ENCODE data around the gene GRWD1.

The GRWD1 gene

DNA sequence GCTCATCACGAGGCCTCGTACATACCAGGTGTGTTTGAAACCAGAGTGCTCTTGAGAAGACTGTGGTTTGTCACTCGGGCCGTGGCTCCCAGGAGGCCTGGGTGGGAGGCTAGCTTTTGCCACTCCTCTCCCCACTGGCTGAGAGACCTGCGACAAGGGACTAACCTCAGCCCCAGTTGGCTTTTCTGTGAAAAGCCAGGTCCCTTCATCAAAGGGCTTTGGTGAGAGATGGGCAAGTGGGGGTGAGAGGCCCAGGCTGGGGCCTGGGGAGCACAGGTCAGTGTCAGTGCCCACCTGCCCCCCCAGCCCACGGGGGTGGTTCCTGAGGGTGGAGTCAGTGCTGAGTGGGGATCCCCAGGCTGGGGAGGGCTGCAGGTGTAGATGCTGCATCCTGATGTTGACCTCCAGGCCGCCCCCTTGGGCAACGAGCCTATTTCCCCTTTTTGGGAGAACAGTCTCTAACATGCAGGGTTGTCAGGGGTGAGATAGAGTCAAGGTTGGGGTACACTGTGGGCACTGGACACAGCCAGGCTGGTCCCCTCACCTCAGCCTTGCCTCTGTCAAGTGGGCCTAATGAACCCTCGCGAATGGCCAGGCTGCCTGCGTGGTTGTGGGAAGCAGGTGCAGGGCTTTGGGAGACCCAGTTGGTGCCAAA is 10.3 kb downstream of the GRWD1 start:
- peak; percentile 38 for DNase-seq (ENCODE audit: low read depth)
- TF ChIP-seq, protein P1, sequence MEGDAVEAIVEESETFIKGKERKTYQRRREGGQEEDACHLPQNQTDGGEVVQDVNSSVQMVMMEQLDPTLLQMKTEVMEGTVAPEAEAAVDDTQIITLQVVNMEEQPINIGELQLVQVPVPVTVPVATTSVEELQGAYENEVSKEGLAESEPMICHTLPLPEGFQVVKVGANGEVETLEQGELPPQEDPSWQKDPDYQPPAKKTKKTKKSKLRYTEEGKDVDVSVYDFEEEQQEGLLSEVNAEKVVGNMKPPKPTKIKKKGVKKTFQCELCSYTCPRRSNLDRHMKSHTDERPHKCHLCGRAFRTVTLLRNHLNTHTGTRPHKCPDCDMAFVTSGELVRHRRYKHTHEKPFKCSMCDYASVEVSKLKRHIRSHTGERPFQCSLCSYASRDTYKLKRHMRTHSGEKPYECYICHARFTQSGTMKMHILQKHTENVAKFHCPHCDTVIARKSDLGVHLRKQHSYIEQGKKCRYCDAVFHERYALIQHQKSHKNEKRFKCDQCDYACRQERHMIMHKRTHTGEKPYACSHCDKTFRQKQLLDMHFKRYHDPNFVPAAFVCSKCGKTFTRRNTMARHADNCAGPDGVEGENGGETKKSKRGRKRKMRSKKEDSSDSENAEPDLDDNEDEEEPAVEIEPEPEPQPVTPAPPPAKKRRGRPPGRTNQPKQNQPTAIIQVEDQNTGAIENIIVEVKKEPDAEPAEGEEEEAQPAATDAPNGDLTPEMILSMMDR (IDR thresholded peaks at IDR 0.05; ENCODE audit: low read depth, low read length): no peak
- TF ChIP-seq, protein P2, sequence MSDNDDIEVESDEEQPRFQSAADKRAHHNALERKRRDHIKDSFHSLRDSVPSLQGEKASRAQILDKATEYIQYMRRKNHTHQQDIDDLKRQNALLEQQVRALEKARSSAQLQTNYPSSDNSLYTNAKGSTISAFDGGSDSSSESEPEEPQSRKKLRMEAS (IDR thresholded peaks at IDR 0.05; ENCODE audit: low read depth, low read length): no peak
- TF ChIP-seq POLR2A (IDR thresholded peaks at IDR 0.05; ENCODE audit: extremely low read depth, insufficient read length) (no peak), MYC (IDR thresholded peaks at IDR 0.05; ENCODE audit: low read depth, low read length) (no peak)
- no peak overlapping the region for H3K4me3 ChIP-seq (ENCODE audit: low read depth, low read length)

DNA sequence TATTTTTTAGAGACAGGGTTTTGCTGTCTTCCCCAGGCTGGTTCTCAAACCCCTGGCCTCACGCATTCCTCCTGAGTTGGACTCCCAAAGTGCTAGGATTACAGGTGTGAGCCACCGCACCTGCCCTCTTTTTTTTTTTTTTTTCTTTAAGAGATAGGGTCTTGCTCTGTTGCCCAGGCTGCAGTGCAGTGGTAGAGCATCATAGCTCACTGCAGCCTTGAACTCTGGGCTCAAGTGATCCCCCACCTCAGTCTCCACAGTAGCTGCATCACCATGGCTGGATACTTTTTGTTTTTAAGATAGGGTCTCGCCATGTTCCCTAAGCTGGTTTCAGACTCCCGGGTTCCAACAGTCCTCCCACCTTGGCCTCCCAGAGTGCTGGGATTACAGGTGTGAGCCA is 11.1 kb downstream of the GRWD1 start:
- DNase-seq (ENCODE audit: low read depth): no peak
- TF ChIP-seq, protein P2 (IDR thresholded peaks at IDR 0.05; ENCODE audit: low read depth, low read length): no peak
- TF ChIP-seq POLR2A (IDR thresholded peaks at IDR 0.05; ENCODE audit: extremely low read depth, insufficient read length) (no peak), MYC (IDR thresholded peaks at IDR 0.05; ENCODE audit: low read depth, low read length) (no peak)
- TF ChIP-seq, protein P1 (IDR thresholded peaks at IDR 0.05; ENCODE audit: low read depth, low read length): no peak
- H3K4me3 ChIP-seq (ENCODE audit: low read depth, low read length): no peak overlapping the region

DNA sequence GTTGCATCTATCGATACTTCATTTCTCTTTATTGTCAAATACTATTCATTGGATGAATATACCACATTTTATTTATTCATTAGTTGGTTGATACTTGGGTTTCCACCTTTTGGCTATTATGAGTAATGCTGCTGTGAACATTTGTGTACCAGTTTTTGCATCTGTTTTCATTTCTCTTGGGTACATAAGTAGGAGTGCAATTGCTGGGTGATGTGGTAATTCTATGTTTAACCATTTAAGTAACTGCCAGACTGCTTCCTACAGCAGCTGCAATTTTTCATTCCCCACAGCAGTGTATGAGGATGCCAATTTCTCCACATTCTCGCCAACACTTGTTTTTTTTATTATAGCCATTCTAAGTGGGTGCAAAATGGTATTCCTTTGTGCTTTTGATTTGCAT is 12.2 kb downstream of the GRWD1 start:
- TF ChIP-seq POLR2A (IDR thresholded peaks at IDR 0.05; ENCODE audit: extremely low read depth, insufficient read length) (no peak), MYC (IDR thresholded peaks at IDR 0.05; ENCODE audit: low read depth, low read length) (no peak)
- TF ChIP-seq, protein P1 (IDR thresholded peaks at IDR 0.05; ENCODE audit: low read depth, low read length): no peak
- TF ChIP-seq, protein P2 (IDR thresholded peaks at IDR 0.05; ENCODE audit: low read depth, low read length): no peak
- peak; percentile 53 for DNase-seq (ENCODE audit: low read depth)

DNA sequence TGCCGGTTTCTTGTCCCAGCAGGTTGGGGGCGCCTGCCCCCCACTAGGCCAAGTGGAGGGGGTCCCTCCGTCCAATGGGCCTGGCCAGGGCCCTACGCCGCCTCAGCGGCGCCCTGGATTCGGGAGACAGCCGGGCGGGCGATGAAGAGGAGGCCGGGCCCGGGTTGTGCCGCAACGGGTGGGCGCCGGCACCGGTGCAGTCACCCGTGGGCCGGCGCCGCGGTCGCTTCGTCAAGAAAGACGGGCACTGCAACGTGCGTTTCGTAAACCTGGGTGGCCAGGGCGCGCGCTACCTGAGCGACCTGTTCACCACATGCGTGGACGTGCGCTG is 15.8 kb downstream of the GRWD1 start:
- no peak for DNase-seq (ENCODE audit: low read depth)
- H3K4me3 ChIP-seq (ENCODE audit: low read depth, low read length): no peak overlapping the region
- TF ChIP-seq MYC (IDR thresholded peaks at IDR 0.05; ENCODE audit: low read depth, low read length) (no peak), POLR2A (IDR thresholded peaks at IDR 0.05; ENCODE audit: extremely low read depth, insufficient read length) (no peak)
- TF ChIP-seq, protein P1 (IDR thresholded peaks at IDR 0.05; ENCODE audit: low read depth, low read length): no peak
- TF ChIP-seq, protein P2 (IDR thresholded peaks at IDR 0.05; ENCODE audit: low read depth, low read length): no peak

More for the DNA sequence above, 12.2 kb downstream of the GRWD1 start:
- no peak overlapping the region for H3K4me3 ChIP-seq (ENCODE audit: low read depth, low read length)

DNA sequence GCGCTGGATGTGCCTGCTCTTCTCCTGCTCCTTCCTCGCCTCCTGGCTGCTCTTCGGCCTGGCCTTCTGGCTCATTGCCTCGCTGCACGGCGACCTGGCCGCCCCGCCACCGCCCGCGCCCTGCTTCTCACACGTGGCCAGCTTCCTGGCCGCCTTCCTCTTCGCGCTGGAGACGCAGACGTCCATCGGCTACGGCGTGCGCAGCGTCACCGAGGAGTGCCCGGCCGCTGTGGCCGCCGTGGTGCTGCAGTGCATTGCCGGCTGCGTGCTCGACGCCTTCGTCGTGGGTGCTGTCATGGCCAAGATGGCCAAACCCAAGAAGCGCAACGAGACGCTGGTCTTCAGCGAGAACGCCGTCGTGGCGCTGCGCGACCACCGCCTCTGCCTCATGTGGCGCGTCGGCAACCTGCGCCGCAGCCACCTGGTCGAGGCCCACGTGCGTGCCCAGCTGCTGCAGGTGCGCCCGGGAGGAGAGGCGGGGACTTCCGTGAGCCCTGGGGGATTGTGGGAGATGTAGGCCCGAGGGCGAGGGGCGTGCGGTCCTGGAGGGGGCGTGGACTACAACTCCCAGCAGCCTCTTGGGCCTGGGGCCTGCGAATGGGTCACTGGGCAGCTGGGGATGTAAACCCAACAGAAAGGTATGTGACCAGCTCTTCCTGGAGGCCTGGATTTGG is 16.3 kb downstream of the GRWD1 start:
- peak; percentile 74 for DNase-seq (ENCODE audit: low read depth)
- TF ChIP-seq MYC (IDR thresholded peaks at IDR 0.05; ENCODE audit: low read depth, low read length) (peak; percentile 20), POLR2A (IDR thresholded peaks at IDR 0.05; ENCODE audit: extremely low read depth, insufficient read length) (no peak)
- no peak overlapping the region for H3K4me3 ChIP-seq (ENCODE audit: low read depth, low read length)

DNA sequence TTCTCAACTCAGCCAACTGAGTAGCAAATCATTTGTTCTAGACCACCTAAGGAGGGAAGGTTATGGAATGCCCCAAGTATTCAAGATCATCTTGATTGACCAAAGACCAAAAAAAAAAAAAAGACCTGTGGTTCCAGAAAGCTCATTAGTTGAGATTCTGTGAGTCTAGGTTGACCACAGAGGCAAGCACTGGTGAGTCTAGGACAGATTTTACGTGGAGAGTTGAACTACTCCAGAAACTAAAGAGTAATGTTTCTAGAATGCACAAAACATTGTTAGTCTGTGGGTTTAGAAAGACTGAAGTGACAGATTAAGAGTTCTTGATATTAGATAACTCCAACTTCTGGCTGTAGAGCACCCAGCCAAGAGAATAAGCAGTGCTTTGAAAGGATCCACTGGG is 19.4 kb downstream of the GRWD1 start:
- H3K4me3 ChIP-seq (ENCODE audit: low read depth, low read length): no peak overlapping the region
- no peak for DNase-seq (ENCODE audit: low read depth)
- TF ChIP-seq MYC (IDR thresholded peaks at IDR 0.05; ENCODE audit: low read depth, low read length) (no peak), POLR2A (IDR thresholded peaks at IDR 0.05; ENCODE audit: extremely low read depth, insufficient read length) (no peak)
- TF ChIP-seq, protein P2 (IDR thresholded peaks at IDR 0.05; ENCODE audit: low read depth, low read length): no peak
- TF ChIP-seq, protein P1 (IDR thresholded peaks at IDR 0.05; ENCODE audit: low read depth, low read length): no peak

Data from NB4 (cell line).